ENCODE results near the gene FOXN3.

The FOXN3 gene

DNA sequence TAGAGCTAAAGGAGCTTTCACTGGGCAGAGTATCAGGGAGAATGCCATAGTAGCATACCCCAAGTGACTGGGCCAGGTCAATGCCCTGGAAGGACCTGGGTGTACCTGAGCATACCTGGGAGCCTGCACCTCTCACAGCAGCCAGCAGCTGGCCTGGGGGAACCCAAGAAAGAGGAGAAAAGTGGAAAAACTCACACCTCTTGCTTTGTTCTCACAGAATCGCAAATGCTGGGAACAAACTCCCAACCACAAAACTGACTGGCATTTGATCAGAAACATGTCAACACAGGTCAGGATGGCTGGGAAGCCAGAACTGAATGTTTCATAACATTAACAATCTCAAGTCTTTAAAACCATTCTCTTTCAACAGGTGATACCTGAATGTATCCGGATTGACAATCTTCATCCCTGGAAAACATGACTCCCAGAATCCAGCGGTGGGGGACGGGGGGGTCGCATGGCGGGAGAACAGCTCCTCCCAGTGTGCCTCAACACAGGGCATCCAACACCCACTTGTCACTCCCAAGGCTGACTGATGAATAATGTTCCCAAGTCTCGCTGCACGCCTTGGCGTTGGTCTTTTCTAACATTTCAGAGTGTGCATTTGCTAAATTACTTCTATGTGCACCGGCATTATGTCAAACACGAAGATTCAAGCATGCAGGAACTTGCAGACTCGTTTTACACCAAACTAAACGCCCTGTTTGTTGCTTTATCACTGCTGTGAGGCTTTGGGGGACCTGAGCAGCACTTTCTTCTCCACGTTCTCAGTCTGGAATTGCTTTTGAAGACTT lies 7.9 kb downstream of the FOXN3 start:
- no peak for DNase-seq (ENCODE audit: low read depth in 3 of 3)

DNA sequence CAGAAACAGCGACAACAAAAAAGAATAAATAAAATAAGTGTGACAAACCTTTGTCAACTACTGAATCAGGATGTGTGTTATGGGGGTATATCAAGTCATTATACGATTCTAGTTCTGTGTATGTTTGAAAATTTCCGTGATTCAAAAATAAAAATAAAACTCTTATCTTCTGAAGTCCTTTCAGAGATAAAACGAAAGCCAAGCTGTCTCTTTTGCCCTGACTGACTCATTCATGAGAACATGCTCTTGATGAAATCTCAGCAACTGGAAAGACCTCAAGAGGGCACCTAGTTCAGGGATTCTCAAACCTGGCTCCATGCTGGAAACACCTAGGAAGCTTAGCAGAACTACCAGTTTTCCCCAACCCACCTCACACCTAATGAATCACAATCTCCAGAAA lies 9.2 kb downstream of the FOXN3 start:
- DNase-seq (ENCODE audit: low read depth in 3 of 3) = no peak

DNA sequence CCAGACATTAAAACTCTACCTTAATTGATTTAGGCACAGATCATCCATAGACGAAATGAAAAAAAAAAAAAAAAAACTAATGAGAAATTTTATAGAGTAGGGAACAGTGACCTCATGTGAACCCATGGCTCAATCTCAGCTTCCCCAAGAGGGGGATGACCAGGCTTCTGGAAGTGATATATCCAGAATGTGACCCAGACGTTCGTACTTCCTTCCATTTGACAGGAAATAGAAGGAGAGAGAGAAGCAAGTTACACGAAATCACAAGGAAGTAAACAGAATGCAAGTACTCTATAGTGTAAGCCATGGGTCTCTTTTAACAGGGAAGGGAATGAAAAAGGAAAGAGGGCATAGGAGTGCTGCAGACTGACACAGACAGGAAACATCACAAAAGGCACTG lies 10.1 kb downstream of the FOXN3 start:
- no peak for DNase-seq (ENCODE audit: low read depth in 3 of 3)

DNA sequence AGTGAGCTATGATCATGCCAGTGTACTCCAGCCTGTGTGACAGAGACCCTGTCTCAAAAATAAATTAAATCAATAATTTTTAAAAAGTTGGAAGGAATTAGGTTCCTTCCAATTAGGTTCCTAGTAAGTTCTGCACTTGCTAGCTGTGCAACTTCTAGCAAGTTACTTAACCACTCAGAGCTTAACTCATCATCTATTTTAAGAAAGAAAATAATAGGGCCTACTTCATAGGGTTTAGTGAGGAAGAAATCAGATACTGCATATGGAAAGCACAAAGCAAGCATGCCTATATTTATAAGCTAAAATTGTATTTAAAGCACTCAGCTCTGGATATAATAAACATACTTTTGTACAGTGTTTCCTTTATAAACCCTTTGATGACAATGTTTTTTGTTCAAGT lies 10.7 kb downstream of the FOXN3 start:
- DNase-seq (ENCODE audit: low read depth in 3 of 3) = no peak

DNA sequence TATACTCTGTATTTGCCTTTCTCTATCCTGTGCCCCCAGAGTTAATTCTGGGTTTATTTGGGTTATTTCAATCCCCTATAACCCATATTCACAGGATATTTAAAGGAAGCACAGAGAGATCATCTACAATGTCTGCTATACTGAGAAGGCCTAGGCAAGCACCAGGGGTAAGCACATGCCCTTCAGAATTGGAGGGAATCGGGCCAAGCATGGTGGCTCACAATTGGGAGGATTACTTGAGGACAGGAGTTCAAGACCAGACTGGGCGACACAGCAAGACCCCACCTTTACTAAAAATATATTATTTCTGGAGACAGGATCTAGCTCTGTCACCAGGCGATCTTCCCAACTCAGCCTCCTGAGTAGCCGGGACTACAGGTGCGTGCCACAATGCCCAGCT lies 11.3 kb downstream of the FOXN3 start:
- no peak for DNase-seq (ENCODE audit: low read depth in 3 of 3)

DNA sequence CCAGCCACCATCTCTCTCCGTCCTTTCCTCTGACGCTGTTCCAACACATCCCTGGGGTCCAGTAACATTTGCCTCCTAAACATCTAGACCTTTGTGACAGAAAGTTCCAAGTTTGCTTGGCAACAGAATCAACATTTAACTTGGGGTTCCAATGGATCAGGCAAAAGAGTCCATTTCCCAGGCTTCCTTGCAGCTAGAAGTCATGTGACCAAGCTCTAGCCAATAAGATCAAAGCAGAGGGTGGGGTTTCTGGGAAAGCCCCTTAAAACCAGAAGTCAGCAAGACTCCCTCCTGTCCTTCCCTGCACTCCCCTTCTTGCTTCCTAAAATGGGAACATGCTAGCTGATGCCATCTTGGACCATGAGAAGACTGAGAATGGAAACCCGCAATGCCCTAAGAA lies 14.7 kb downstream of the FOXN3 start:
- DNase-seq (ENCODE audit: low read depth in 3 of 3) = no peak

DNA sequence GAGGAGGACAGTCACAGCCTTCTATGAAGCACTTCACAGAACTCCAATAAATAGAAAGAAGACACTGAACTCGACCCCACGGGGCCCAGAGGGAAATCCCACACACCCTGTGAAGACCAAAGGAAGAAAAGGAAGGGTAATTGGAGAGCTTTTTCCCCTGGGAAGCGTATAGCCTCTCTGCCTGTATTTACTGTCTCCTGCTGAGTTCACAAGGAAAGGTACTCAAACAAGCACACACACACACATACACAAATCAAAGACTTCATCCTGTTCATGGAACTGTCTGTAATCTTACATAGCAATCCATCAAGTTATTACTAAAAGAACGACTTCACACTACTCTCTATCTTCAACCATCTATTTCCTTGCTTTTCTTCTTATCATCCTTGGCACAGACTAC lies 15.3 kb downstream of the FOXN3 start:
- DNase-seq (ENCODE audit: low read depth in 3 of 3) = no peak

DNA sequence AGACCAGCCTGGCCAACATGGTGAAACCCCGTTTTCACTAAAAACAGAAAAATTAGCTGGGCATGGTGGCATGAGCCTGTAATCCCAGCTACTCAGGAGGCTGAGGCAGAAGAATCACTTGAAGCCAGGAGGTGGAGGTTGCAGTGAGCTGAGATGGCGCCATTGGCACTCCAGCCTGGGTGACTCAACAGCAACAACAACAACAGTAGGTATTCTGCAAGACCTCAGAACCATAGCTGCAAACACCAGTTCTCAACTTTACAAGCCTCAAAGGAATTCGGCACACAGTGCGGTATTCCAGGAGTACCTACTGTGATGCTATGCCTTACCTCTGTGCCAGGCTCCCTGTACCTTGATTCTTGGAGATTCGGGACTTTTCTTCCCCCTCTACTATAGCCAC lies 15.8 kb downstream of the FOXN3 start:
- no peak for DNase-seq (ENCODE audit: low read depth in 3 of 3)

DNA sequence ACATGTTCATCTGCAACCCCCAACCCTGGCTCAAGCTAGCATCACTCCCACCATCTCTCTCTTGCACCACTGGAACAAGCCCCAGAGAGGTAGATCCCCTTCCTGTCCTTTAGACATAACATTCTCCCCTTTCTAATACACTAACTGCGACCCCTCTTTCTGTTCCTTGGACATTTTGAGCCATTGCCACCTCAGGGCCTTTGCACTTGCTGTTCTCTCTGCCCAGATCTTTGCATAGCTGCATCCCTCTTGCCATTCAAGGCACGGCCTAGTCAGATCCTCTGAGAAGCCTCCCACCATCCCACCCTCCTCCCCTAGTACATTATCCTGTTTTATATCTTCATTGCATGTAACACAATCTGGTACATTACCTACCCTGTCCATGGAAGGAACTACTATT lies 16.5 kb downstream of the FOXN3 start:
- DNase-seq (ENCODE audit: low read depth in 3 of 3) = no peak

DNA sequence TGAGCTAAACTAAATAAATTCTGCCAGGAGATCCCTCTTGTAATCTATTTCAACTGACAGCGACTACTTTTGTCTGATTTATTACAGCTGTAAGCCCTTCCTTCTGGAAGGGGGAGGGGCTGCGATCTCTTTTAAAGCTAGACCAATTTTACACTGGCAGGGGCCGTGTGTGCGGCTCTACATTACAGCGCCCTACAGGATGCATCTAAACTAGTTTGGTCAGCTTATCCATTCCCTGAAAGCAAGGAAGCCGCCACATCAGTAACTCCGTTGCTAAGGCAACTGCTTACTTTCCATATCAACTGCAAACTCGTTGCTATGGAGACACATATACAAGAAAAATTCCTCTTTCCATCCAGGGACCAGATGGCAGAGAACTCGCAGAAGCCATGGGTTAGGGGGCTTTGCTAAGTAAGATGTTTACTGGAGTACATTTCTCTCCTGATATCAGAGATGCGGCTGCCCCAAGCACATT lies 17.4 kb downstream of the FOXN3 start:
- DNase-seq (ENCODE audit: low read depth in 3 of 3) = no peak

DNA sequence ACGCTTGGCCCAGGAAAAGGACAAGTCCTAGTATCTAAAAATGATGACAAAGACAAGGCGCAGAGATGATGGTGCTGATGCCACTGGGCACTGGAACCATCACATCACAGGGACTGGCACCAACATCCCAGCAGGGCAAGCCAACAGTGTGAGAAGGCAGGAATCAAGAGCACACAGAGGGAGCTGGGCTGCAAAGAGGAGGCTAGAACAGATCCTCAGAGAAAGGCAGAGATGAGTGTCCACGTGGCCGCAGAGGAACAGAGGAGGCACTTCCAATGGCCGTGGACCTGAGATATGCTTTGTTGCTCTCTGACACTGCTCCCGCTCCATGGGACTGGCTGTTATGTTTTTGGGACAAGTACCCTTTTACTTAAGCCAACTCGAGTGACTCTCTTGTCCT lies 17.9 kb downstream of the FOXN3 start:
- no peak for DNase-seq (ENCODE audit: low read depth in 3 of 3)

DNA sequence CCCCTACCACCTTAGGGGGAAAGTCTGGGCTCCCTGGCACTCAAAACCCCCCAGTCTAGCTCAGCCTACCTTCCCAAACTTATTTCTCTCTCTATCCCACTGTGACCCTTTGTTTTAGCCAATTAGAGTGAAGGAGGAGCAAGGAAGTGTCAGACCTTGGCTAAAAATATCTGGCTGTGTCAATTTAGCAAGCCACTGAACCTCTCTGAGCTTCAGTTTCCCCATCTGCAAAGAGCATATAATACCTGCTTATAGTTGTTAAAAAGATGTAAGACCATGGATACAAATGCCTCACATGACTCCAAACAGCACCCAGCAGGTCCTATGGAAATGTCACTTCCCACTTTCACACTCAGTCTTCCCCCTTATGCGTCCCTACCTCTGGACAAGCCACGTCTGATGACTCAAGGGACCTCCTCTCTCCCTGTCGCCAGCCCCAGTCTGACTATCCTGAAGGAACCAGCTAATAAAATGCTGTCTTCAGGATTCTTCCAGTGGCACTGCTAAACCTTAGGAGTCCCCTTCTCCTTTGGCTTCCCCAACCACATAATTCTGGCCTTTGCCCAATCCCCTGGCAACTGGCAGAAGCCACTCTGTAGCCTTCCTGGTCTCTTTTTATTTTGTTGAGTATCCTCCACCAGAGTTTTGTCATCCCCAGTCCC lies 19.3 kb downstream of the FOXN3 start:
- no peak for DNase-seq (ENCODE audit: low read depth in 3 of 3)

DNA sequence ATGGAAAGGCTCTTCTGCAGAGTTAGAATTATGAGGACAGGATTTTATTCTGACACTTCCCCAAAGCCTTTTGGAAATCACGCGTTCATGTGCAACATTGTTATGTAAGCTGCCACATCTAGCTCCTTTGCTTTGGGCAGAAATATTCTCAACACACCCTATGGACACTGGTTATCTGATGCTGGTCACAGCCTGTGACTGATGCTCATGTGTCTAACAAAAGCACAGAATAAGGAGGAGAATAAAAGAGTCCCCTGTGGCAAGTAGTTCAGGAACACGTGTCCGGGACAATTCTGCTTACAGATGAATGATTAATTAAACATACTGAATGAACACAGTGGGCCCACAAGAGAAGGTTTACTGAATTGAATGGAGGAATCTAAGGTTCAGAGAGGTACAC lies 22.1 kb downstream of the FOXN3 start:
- no peak for DNase-seq (ENCODE audit: low read depth in 3 of 3)

DNA sequence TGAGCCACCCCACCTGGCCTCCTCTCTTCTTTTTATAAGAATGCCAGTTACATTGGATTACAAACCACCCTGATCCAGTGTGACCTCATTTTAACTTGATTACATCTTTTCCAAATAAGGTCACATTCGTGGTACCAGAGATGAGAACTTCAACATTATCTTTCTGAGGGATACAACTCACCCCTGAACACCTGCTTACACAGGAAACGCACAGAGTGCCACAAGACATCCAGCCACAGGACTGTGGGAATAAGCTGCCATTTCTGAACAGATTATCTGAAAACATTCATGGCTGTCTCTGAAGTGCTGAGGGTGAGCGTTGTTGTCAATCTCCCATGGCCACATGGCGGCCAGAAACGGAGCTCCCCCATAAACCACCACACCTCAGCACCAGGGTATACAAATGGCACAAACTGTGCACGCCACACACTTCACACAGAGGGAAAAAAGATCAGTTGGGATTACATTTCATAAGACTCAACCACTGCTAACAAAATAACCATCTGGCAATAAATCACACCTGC lies 23.7 kb downstream of the FOXN3 start:
- DNase-seq (ENCODE audit: low read depth in 3 of 3) = no peak

DNA sequence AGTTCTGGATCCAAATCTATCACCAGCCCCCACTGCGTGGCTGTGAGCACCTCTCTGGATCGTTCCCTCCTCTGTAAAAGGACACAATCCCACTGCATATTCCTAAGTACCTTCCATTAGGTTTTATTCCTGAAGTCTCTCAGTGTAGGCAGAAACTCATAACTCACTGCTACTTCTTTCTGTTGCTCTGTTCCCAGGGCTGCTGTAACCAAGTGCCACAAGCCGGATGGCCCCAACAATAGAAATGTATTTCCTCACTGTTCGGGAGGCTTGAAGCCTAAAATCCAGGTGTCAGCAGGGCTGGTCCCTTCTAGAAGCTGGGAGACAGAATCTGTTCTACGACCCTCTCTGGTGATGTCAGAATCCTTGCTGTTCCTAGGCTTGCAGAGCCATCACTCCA lies 24.9 kb downstream of the FOXN3 start:
- no peak for DNase-seq (ENCODE audit: low read depth in 3 of 3)

DNA sequence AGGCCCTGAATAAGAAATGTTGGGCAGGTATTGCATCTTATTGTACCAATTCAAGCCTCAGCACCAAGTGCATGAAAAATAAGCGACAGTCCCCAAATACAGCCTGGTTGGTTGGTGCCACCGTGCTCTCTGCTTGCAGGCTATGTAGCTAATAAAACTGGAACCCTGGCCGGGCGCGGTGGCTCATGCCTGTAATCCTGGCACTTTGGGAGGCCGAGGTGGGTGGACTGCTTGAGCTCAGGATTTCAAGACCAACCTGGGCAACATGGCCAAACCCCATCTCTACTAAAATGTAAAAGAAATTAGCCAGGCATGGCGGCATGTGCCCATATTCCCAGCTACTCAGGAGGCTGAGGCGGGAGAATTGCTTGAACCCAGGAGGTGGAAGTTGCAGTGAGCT lies 25.5 kb downstream of the FOXN3 start:
- DNase-seq (ENCODE audit: low read depth in 3 of 3) = no peak

DNA sequence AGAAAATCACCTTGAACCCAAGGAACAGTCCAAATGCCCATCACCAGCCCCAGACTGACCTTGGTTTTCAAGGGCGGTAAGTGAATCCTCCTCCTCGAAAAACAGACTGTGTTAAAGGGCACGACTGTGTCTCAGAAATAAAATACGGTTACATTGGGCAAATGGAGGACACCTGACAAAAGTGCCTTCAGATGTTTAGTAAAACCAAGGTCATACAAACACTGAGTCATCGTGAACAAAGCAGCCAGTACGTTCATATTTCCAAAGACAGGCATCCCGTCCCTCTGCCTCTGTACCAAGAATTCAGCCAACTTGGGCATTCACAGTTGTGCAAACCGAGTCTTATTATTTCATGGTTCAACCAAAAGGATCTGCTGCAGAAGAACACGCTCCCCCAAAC lies 25.9 kb downstream of the FOXN3 start:
- no peak for DNase-seq (ENCODE audit: low read depth in 3 of 3)

DNA sequence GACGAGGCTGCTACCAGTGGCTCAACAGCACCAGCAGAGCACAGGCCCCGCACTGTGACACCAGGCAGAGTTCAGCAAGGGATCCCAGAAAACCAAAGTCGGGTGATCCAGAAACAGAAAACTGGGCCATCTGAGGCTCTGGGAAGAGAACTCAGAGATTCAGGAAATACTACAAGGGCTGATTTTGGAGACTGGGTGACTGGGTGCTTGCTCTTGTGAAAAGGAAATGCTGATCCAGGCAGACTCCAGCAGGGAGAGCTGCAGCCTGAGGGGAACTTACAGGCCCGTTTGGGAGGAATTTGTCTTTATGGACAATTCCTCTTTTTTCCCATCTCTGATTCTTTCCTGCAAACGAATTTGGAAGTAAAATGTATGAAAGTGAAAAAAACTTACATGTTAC lies 28.2 kb downstream of the FOXN3 start:
- DNase-seq (ENCODE audit: low read depth in 3 of 3) = no peak

DNA sequence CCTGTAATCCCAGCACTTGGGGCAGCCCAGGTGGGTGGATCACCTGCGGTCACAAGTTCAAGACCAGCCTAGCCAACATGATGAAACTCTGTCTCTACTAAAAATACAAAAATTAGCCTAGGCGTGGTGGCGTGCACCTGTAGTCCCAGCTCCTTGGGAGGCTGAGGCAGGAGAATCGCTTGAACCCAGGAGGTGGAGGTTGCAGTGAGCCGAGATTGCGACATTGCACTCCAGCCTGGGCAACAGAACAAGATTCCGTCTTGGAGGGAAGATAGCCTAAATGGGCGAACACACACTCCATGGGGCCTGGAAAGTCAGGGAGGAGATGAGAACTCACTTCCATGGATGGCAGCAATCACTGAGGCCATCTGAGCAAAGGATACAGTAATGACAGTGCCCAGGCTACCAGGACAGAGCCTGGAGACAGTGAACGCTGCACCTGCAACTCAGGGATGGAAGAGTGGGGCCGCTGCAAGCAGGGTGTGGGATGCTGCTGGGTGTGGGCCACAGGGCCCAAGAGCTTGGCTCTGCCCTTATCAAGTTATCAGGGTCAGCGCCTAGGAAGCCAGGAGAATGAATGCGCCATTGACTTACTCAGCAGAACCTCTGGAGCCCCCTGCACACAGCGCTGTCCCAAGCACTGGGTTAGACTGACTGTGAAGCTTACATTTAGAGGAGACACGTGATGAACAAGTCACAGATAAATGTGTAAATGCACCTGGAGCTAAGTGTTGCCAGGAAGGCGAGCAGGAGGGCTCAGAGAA lies 28.9 kb downstream of the FOXN3 start:
- no peak for DNase-seq (ENCODE audit: low read depth in 3 of 3)

DNA sequence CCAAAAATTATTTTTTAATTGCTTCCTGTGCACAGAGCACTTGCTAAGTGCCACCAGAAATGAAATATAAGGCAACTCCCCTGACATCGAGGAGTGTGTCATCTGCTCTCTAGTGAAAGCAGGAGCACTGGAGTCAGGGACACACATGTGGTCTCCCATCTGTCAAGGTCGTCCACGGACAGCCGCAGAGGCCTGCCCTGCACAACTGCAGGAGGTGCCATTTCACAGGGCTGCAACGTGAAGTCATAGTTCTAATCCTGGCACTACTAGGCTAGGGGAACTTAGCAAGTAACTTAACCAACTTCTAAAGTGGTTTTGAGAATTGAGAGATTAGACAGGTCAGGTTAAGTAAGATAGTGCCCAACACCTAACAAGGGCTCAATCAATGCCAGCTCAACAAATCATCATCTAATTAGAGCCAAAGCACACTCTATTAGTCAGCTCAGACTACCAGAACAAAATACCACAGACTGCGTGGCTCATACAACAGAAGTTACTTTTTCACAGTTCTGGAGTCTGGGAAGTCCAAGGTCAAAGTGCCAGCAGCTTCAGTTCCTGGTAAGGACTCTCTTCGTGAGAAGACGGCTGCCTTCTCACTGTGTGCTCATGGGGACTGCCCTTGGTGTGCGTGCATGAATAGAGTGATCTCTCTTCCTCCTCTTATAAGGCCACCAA lies 30.7 kb downstream of the FOXN3 start:
- DNase-seq (ENCODE audit: low read depth in 3 of 3) = no peak

DNA sequence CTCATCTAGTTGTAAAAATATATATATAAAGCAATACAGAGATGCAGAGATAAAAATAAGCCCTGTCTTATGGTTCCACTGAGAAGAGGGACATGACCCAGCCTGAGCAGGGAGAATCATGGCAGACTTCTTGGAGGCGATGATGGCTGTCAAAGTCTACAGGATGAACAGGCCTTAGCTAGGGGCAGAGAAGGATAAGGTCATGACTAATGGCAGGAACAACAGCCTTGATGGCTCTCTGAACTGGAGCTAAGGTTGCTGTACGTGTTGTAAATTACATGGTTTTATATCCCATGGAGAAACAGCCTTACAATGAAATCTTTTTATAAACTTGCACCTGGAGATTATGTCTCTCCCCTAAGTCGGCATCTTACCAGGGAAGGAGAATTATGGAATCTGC lies 32.4 kb downstream of the FOXN3 start:
- no peak for DNase-seq (ENCODE audit: low read depth in 3 of 3)

DNA sequence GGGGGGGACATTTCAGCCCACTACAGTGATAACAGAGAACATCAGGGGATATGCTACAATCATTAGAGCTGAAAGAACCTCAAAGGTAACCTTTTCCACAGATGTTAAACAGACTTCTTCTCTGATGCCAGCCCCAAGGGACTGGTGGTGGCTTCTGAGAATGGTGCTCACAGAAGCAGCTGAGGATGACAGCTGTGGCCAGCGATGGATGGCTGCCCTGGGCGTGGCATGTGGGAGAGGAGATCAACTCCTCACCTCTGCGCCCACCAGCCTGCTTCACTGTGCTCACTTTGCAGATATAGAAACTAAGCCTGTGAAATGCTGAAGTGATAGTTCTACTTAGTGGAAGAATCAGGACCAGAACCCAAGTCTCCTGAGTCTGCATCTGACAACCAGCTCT lies 33.0 kb downstream of the FOXN3 start:
- no peak for DNase-seq (ENCODE audit: low read depth in 3 of 3)
